Fibroblast of gingiva (primary cell): ENCODE results near the gene OTULIN.

Source experiments
- DNase-seq: peaks from one replicate; pipeline ENCODE4 v3.0.0-alpha.2; 2011; ENCODE audit warnings: low read depth

The OTULIN gene

DNA sequence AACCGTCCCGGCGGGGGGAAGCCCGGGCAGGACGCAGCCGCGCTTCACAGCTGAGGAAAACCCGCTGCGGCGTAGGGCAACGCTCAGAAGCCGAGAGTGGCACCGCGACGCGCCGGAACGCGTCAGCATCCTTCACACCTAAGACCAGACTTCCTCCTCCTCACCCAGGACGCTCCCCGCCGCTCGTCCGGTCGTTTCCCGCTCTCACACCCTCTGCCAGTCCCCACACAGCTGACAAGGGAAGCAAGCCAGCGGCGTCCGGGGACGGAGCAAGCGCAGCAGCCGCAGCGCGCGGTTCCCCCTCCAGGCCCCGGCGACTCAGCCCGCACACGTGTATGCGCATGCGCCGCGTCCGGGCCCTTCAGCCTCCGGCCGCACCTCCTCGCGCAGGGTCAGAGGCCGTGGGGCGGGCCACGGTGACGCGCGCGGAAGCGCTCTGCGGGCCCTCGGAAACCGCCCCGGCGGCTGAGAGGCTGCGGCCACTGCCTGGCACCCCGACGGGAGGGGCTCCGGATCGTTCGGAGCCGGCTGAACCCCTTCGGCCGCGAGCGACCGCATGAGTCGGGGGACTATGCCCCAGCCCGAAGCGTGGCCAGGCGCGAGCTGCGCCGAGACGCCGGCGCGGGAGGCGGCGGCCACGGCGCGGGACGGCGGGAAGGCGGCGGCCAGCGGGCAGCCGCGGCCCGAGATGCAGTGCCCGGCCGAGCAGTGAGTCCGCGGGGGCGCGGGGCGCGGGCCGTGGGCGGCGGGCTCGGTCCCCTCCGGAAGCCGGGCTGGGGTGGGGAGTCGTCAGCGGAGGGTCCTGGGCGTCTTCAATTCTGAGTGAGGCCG, at the start of gene OTULIN:
OTULIN (plus strand) TSS at position 449 of the 831 bp plus-strand sequence; CDS start at position 557, 108 bp downstream.
- peak; percentile 90 for DNase-seq

DNA sequence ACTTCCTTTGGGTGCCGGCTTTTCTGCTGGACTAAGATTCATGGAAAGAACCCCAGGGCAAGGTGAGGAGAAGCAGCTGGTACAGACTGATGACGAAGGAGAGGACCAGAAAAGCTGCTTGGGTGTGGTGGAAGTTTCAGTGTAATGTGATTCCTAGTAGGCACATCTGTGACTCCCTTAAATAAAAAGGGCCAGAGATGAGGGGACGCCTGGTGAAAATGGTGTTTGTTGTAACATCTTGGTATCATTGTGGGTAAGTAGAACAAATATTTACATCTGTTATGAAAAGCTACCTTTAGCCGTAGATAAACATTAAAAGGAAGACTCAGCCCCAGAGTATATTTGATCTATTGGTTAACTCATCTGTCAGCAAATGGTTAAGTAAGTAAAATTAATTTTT, 49.2 kb upstream of the OTULIN start:
- no peak for DNase-seq

DNA sequence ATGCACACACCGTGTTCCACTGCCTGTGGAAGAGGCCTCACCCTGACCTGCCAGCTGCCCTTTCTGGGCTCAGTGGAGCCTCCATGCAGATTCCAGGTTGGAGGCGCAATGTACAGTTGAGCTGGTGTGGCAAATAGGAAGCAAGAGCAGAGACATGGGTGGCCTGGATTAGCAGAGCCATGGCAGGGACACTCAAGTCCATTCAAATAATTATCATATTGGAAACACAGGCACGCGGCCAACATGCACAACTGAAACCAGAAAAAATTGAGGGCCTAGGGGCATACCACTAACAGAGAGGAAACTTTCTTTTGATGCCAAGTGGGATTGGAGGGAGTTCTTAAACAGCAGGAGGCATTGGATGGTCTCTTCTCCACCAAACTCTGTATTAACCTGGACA, 47.1 kb upstream of the OTULIN start:
- no peak for DNase-seq

DNA sequence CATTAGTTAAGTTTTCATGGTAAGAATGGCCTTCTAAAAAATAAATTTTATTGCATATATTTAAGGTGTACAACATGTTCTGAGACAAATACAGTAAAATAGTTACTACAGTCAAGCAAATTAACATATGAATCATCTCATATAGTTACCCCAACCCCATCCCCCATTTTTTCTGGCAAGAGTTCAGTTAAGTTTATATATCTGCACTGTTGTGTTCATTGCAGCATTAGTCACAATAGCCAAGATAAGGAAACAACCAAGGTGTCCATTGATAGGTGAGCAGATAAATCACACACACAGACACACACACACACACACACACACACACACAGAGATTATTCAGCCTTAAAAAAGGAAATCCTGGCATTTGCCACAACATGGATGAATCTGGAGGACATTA, 37.2 kb upstream of the OTULIN start:
- DNase-seq: no peak

DNA sequence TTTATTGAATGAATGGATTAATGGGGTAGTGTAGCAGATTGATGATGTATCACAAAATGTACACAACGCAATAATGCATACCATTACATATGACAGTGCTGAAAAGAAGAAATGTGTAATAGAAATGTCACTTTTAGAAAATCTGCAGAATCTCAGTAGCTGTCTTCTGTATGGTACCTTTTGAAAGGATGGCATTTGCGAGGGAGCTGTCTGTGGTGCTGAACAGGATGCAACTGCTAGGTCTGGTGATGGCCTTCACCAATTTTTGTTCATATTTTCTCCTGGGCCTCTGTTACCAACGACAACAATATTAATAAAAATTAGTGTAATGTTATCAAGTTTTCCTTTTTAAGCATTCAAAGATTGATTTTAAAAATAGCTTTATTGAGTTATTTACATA, 36.2 kb upstream of the OTULIN start:
- DNase-seq: peak; percentile 21

DNA sequence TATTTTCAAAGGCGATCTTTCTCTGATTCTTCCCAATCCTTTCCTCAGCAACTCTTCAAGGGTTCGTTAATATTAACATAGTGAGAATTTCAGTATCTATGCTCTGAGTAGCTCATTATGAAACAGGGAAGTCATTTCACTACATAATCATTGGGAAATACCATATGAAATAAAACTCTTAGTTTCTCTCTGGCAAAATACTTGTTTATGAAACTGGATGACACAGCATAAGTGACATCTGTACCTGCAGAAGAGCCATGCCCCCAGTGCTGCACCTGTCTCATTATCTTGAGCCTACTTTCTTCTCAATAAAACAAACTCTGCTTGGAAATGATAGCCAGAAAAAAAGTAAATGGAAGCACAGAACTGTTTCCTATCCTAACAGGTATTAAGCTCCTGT, 33.8 kb upstream of the OTULIN start:
- no peak for DNase-seq

DNA sequence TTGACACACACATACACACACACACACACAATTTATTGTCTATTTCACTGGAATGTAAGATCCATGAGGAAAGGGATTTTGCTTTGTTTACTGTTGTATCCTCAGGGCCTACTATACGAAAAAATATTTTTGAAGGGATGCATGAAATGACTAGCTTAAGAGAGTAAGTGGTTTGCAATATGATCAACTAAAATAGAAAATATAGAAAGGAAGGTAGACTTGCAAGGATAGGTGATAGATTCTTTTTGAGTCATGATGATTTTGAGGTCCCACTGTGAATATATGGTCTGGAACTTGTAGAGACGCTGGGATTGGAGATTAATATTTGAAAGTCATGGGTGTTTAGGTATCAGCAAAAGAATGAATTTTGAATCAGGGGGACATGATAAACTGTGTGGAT, 28.9 kb upstream of the OTULIN start:
- DNase-seq: no peak

DNA sequence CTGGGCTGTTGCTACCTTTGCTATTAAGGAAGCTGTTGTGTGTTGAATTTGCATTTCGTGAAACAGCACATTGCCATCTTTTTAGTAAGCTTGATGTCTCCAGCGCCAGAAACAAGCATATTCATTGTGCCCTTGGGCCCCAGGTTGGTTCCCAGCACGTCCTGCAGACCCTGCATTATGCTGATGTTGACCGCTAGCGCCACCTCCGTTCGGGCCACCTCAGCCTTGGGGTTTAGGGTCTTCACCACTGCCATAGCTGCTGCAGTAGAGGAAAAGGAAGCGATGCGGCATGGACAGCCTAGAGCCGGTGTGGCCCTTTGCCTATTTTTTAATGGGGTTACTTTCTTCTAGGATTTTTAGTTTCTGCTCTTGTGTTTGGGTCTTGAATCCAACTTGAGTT, 23.8 kb upstream of the OTULIN start:
- DNase-seq: no peak

DNA sequence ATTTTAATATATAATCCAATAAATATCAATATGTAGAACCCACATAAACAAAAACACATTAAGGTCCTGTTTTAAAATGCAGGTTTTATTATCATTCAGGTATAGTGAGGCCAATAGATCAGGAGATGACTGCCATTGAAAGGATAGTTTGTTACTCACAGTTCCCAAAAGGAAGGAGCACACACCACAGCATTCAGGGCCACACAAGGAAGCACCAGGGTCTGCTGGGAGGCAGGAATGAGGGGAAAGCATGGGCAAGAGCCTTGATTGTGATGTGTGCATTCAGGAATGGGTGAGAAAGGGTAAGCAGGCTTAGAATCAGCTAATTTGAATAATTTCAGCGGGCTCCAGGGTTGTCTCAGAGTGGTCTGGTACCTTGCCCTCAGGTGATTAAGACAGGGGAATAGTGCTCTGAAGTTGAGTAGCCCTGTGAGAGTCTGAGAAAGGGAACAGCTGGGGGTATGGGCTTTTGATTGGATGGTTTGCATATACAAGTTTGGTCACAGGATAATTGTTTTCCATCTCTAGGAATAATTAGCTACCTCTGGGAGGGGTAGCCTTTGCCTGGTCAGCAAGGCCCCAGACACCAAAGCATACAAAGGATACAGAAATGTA, 19.8 kb upstream of the OTULIN start:
- no peak for DNase-seq

DNA sequence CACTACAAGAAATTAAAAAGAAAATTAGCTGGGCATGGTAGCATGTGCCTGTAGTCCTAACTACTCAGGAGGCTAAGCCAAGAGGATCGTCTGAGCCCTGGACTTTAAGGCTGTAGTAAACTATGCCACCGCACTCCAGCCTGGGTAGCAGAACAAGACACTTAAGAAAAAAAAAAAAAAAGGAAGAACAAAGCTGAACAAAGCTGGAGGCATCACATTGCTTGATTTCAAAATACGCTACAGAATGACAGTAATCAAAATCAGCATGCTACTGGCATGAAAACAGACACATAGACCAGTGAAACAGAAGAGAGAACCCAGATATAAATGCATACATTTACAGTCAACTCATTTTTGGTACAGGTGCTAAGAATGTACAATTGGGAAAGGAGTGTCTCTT, 14.5 kb upstream of the OTULIN start:
- DNase-seq: no peak

DNA sequence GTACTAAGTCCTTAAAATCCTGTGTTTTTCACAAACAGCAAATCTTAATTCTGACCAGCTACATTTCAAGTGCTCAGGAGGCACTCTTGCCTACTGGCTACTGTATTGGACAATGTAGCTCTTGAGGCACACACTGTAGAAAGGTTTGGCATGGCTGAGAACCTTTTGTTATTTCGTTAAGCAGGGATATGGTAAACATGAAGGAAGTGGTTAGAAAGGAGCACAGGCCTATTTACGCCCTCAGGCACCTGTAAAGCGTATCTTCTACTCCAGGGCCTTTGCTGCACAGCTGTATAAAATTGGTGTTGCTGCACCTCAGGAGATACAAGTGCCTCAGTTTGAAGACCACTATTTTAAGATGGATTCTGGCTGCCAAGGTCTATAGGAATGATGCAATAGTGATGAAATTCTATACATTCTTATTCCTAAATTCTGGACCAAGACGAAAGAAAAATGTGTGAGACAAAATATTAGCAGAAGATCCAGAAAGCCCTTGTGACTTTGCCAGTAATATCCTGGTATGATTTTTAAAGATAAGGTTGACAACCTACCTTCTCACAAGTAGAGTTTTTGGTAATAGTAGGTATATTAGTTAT, 9.3 kb upstream of the OTULIN start:
- no peak for DNase-seq

DNA sequence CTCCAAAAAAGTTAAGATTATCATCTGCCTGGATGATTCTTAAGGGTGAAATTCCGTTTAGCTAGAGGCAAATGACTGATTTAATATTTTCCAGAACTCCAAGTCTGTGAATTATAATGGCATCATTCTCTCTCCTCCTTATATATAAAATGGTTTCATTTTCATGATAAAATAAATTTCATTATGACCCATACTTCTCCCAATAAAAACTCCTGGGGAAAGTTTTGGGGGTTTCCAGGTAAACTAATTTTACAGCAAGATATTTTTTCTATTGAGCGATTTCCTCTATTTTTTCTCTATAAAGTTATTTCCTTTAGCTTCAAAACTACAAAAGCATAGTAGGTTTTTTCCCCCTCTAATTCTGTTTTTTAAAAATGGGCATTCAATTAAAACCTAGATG, 7.6 kb upstream of the OTULIN start:
- DNase-seq: no peak

DNA sequence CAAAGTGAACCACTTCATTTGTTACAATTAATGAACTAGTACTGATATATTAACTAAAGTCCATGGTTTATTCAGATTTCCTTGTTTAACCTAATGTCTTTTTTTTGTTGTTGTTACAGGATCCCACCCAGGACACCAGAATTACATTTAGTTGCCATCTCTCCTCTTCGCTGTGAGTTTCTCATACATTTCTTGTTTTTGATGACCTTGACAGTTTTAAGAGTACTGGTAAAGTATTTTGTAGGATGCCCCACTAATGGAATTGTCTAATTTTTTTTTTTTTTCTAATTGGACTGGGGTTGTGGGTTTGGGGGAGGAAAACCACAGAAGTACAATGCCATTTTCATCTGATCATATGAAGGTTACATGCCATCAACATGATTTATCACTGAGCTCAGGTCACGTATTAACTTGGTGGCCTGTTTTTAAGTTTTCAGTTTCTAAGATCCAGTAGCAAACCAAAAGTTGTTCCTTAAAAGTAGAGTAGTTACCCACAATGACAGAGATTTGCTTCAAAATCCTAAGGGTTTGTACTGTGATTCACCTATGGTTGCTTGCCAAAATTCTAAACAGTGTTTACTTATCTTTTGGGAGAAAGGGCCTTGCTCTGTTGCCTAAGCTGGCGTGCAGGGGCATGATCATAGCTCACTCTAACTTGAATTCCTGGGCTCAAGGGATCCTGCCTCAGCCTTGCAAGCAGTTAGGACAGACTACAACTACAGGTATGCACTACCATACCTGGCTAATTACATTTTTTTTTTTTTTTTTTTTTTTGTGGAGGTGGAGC, 4.5 kb upstream of the OTULIN start:
- peak; percentile 78 for DNase-seq

DNA sequence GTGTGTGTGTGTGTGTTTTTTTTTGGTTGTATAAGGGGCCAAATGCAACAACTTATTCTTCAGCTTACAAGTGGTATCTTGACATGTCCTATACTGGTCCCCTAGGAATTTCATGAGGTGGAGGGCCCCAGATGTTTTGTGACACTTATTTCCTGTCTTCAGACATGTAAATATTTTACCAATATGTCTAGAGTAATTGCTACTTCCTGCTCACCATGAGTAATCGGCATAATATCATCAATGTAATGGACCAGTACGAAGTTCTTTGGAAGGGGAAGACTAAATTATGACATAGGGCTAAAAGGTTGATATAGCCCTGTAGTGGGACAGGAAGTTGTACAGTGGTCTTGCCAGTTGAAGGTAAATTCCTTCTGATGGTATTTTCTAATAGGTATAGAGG, 3.7 kb upstream of the OTULIN start:
- no peak for DNase-seq

DNA sequence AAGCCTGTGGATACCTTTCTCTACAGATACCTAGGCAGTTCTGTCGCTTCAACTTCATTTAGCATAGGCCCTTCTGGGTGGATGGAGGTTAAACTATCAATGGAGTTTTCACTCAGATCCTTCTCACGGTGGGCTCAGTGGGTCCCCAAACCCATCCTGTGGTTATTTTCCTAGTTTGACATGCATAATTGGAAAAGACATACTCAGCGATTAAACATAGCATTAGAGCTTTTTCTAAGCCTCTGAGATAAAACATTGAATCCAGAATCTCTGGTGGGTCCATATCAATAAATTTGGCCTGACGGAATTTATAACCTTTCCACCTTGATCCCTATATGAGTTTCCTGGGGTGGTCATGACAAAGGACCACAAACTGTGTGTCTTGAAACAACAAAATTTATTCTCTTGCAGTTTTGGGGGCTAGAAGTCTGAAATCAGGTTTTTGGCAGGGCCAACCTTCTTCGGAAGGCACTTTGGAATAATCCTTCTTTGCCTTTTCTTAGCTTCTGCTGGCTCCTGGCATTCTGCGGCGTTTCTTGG, 1.7 kb upstream of the OTULIN start:
- no peak for DNase-seq

DNA sequence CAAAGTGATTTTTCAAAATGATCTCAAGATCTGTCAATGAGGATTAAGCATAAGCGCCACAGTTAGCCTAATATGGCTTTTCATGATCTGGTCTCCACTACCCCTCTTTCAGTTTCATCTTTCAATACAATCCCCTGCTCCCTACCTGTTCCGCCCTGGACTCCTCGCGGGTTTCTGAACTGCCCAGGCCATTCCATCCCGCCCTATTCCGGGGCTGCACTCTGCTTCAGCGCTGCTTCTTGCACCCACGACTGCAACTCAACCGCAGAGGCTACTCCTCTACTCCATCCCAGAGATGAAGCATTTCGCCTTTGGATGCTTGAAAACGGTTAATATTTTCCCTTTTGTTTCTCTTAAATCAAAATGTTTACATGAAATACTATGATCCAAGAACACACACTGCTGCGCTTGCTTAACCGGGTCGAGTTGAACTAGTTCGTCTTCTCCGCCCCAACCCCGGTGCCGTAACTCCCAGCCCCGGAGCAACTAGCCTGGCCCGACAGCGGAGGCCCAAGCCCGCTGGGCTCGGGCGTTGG, 716 bp upstream of the OTULIN start:
- no peak for DNase-seq

DNA sequence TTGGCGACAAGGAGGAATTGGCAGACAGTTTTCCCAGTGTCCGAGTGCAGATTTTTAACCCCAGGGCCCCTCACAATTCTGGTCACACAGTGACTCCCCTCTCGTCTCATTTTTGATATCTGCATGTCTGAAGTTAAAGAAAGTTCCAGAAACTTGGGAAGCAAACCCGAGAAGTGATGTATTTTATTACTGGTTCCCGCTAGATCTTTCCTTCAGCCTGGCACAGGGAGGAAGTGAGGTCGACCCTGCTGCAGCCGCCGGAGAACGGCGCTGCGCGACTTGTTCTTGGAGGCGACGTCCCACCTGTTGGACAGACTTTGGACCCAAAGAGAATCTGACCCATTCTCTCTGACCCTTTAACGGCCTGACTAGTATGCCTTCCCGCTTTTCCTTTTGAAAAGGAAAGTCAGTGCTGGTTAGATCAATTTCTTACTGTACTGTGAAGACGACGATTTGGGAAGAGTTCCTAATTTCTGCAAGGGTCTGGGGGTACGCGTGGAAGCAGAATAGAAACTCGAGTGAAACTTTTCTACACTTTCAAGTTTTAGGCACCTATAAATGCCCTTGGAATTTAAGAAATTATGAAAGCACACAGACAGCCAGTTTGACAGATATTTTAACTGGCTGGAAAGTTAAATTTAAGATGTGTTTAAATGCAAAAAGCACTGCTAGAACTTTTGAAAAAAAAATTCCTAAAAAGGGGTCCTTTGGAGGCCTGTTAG, 744 bp downstream of the OTULIN start:
- DNase-seq: peak; percentile 14

DNA sequence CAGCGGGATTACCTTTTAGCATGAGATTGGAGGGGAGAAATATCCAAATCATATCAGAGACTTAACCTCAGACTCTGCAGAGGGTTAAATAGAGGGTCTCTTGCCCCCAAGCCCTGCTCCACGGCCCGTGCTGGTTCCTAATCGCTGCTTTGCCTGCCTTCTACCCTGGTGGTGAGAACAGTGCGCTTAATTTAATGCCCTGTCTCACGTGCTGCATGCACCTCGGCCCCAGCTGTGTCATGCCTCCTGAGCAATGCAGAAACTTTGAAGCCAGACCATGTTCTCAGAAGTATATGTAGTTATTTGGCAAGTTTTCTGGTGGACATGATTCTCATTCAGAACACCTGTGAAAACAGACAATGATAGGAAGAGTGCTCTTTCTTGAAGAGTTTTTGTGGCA, 1.4 kb downstream of the OTULIN start:
- DNase-seq: no peak

DNA sequence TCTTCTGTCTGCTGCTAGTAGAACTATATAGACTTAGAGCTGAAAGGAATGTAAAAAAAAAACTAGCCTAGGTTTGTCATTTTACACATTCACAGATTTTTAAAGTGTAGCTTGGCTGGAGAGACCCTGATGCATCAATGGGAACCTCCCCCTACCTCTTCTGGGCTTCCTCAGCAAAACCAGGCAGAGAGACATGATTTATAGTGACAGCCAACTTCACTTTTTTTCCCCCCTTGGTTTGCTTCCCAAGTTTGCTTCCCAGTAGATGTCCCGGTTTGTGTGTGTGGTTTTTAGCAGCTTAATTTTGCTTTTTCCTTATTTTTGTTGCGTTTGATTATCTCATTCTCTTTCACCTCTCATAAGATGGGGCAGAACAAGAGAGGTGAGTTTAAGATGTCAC, 1.8 kb downstream of the OTULIN start:
- no peak for DNase-seq

DNA sequence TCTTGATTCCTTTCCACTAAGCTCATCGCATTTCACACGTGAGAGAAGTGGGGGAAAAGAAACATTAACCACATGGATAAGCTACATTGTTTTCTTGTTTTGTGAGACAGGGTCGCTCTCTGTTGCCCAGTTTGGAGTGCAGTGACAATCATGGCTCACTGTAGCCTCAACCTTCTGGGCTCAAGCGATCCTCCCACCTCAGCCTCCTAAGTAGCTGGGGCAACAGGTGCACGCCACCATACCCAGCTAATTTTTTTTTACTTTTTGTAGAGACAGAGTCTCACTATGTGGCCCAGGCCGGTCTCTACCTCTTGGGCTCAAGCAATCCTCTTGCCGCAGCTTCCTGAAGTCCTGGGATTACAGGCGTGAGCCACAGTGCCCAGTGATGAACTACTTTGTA, 2.8 kb downstream of the OTULIN start:
- DNase-seq: no peak

DNA sequence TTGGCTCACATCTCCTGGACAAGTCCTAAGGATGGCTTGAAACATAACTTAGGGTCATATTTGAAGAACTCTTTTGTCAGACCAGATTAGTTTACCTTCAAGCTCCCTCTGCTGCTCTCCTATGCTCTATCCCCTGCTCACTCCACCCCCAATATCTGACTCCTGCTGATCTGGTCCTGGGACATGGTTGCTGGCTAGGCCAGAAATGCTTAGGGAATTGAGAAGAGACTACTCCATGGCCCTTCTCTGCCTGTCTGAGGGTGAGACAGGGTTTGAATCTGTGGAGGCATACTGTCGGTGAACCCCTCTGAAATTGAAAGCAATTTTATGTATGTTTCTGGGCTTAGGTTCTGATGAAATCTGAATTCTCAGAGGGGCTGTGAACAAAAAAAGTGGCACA, 3.3 kb downstream of the OTULIN start:
- DNase-seq: no peak
